SK-N-DZ (cell line): ENCODE data around the gene ADD1.

Experiments used
- DNase-seq: peaks from one replicate; pipeline ENCODE4 v3.0.0-alpha.2; 2015; ENCODE audit warnings: low spot score

The ADD1 gene

GRCh38 chr4:2822461-2823300, 21.0 kb upstream of the ADD1 start:
- DNase-seq: no peak

- no peak for DNase-seq
These were observed 20.4 kb upstream of the ADD1 start for GRCh38 chr4:2823301-2823670.

DNA sequence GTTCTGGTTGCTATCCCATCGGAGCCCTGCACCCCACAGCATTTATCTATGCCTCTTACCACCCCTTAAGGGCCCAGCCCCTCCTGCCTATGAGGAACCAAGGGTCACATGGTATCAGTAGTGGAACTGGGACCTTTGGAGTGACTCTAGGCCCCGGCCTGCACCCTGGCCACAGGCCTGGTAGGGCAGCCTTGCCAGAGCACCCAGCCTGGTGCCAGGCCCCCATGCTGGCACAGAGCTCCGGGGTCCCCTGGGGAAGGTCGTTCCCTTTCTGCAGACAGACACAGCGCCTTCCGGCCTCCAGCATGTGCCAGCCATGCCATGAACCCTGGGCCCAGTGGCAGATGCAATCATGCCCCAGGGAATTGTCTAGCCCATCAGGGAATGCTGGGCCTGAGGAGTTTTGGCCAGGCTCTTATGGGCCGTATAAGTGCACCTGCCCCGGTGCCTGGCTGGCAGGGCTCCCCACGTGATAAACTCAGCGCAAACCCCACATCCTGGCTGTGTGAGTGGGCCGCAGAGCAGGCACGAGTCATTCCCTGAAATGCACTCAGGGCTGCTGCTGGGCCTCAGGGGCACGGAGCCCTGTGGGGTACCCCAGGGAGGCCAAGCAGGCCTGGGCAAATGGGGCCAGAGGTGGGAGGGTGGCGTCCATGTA, 19.8 kb upstream of the ADD1 start:
- no peak for DNase-seq

DNA sequence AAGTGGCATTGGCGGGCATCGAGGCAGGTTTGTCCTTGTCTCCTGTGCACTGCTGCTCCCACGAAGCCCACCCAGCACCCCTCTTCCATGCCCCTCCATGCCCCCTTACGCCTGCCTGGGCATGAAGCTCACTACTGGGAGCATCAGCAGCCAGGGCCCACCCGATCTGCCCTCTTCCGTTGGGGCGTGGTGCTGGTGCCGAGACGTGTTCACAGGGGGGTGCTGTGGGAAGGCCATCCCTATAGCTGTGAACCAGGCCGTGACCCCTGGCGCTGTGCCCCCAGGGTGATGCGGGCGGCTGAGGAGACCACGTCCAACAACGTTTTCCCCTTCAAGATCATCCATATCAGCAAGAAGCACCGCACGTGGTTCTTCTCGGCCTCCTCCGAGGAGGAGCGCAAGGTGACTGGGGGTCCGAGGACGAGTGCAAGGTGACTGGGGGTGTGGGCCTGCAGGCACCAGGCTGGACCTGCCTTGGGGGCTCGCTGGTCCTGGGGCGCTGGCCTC, 19.3 kb upstream of the ADD1 start:
- no peak for DNase-seq

DNA sequence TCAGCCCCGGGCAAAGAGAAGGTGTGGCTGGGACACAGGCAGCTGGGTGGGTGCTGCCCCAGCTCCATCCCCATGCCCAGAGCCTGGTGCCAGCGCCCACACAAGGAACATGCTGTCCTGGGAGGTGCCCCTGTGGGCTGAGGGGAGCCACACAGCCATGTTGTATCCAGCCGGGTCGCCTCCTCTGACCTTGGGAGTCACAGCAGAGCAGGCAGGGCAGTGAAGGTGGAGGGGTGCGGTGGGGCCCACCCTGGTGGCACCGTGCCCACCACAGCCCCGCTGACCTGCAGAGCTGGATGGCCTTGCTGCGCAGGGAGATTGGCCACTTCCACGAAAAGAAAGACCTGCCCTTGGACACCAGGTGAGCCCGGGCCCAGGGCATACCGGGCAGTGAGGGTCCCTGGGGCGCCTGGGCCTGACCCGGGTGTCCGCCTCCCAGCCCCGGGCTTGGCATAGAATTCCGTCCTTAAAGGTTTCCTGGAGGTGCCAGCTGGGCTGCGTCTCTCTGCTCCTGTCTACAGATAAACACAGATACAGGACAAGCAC, 18.7 kb upstream of the ADD1 start:
- no peak for DNase-seq

DNA sequence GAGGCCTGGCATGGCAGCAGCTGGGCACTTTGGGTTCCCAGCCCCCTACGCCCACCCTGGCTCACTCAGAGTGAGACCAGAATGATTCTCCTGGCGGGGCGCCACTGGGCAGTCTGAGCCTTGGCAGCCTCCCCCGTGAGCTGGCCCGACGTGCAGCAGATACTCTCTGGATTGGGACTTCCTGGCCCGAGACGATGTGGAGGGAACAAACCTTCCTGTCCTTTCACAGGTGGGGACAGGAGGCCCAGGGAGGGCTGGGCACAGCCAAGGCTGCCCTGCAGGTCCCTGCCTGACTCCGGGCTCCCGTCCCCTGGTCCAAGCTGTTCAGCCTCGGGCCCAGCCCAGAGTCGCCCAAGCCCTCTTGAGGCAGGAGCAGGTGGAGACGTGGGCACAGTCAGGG, 17.9 kb upstream of the ADD1 start:
- DNase-seq: no peak

DNA sequence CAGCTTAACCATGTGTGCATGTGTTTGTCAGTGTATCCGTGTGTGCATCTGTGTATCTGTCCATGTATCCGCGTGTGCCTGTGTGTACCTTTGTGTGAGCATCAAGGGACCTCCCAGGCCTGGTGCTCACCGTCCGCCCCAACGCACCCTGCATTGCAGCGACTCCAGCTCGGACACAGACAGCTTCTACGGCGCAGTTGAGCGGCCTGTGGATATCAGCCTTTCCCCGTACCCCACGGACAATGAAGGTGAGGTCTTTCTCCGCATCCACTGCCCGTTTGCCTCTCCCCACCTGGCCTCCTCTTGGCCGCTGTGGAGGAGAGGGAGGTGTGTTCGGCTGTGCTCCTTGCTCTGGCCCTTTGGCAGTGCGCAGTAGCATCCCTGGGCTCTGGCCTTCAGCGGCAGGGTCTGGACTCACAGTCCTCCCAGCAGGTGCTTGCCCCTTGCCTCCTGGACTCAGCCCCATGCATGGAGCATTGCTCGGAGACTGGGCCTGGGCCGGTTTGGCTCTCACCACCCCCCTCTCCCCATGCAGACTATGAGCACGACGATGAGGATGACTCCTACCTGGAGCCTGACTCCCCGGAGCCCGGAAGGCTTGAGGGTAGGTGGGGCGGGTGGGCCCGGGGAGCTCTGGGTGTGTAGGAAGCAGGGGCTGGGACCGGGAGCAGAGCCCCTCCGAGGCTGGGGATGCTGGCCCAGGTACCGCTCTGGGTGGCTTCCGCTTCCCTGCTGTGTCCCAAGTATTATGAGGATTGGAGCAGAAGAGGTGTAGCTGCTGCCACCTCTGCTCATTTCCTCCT, 16.4 kb upstream of the ADD1 start:
- DNase-seq: no peak

GRCh38 chr4:2827874-2828751, 15.5 kb upstream of the ADD1 start:
- no peak for DNase-seq

DNA sequence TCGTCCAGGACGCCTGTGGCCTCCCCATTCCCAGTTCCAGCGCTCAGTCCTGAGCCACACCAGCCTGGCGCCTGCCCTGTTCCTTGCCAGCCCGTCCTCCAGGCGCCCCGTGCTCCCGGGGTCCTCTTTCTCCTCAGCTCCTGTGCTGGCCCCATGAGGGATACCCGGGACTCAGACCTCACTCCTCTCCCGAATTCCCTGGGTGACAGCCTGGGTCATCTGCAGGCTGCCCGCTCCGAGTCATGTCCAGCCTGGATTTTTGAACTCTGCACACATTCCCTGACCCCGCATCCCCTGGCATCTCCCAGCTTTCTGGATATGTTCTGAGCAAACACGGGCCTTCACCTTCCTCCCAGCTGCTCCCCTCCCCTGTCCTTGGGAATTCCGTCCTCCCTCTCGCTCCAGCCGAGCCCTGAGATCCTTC, 14.9 kb upstream of the ADD1 start:
- no peak for DNase-seq

DNA sequence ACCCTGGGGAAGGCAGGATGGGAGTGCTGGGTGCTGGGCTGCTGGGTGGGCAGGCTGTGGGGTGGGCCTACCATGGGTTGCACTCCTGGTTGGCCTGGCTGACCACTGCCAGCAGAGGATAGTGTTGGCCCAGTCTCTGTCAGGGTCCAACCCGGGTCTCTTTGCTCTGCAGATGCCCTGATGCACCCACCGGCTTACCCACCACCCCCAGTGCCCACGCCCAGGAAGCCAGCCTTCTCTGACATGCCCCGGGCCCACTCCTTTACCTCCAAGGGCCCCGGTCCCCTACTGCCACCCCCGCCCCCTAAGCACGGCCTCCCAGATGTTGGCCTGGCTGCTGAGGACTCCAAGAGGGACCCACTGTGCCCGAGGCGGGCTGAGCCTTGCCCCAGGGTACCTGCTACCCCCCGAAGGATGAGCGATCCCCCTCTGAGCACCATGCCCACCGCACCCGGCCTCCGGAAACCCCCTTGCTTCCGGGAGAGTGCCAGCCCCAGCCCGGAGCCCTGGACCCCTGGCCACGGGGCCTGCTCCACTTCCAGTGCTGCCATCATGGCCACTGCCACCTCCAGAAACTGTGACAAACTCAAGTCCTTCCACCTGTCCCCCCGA, 14.2 kb upstream of the ADD1 start:
- no peak for DNase-seq

GRCh38 chr4:2829933-2830451, 13.7 kb upstream of the ADD1 start:
- no peak for DNase-seq

GRCh38 chr4:2830632-2831610, 12.7 kb upstream of the ADD1 start:
- DNase-seq: no peak

GRCh38 chr4:2831611-2832308, 11.9 kb upstream of the ADD1 start:
- no peak for DNase-seq

- no peak for DNase-seq
These were observed 11.2 kb upstream of the ADD1 start for GRCh38 chr4:2832309-2832980.

DNA sequence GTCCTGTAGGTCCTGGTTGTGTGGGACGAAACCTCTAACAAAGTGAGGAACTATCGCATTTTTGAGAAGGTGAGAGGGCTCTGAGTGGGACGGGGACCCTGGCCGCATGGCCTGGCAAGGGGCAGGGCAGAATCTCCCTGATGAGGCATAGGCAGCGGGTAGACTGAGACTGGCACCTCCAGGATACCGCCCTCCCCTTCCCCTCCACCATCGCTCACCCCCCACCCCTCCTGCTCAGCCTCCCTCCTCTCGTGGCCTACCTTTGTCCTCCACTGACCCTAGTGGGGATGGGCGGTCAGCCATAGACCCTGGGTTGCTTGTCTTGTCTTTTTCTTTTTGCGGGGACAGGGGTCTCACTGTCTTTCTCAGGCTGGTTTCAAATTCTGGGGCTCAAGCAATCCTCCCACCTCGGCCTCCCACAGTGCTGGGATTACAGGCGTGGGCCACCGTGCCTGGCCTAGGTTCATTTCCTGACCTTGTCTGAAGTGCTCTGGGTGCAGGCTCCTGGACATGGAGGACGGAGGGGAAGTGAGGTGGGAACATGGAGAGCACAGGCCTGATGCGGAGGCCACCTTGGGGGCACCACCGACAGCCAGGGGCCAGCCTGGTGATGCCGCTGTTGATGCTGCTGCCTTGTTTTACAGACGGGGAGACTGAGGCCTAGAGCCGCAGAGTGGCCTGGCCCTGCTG, 10.5 kb upstream of the ADD1 start:
- DNase-seq: no peak

DNA sequence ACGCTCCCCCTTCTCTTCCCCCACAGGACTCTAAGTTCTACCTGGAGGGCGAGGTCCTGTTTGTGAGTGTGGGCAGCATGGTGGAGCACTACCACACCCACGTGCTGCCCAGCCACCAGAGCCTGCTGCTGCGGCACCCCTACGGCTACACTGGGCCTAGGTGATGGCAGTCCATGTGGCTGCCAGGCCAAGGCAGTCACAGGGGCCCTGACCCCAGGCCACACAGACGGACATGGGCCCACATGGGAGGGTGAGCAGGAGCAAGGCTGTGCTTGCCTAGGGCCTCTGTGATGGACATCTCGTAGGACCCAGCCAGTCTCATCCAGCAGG, 10.0 kb upstream of the ADD1 start:
- no peak for DNase-seq
